Left cardiac atrium (tissue), 2 donors: ENCODE results near the gene PKIG. TPM values are rescaled to one million over a fixed set of nuclear protein-coding genes. Genes with fewer than 3 reads are reported as not detected.

ENCODE experiments used
- total RNA-seq, 2 donors: library from RNA; stranded (reverse); fragmentation: NEBNext Ultra II Directional; extraction: Animal tissue kit (Norgen Biotek cat#: 25700); gene quantifications; one replicate each; pipeline ENCODE4 v1.2.1, GENCODE V29; 2021
- donor health status: DM: no; HTN: yes; CAD: no; lungs with severe emphysema.
- donor health status: DM: yes; HTN: yes; CAD: no.

Gene PKIG
- total RNA-seq, 2 donors from 2014 or later, result 159 to 182 TPM

Other genes with a start within 250 kb of the PKIG start
- gene R3HDML, start 245.5 kb upstream of the PKIG start, total RNA-seq, result not detected
- not detected for gene HNF4A, start 226.9 kb upstream of the PKIG start, total RNA-seq
- 1 to 10 TPM; 7.2 to 7.6 TPM for gene TTPAL, start 106.7 kb upstream of the PKIG start, total RNA-seq
- gene SERINC3, start 60.5 kb upstream of the PKIG start, total RNA-seq, result 10 to 100 TPM; 83.9 to 92.8 TPM
- 10 to 100 TPM; 11.3 to 12.2 TPM for gene ADA, start 69.1 kb downstream of the PKIG start, total RNA-seq
- gene CCN5, start 132.8 kb downstream of the PKIG start, total RNA-seq, result 10 to 100 TPM; 25.1 to 63.6 TPM
- 1 to 10 TPM; 2.2 to 2.6 TPM for gene KCNK15, start 163.3 kb downstream of the PKIG start, total RNA-seq
- under 1 TPM; 0.58 to 0.80 TPM for gene RIMS4, start 228.0 kb downstream of the PKIG start, total RNA-seq